HG03469 (cell line): ENCODE measurements around the gene RLN3.

ENCODE experiments used
- ATAC-seq: cut with Tn5 transposase; IDR thresholded peaks from one replicate; pipeline ENCODE4 v1.9.1; 2021; ENCODE audit warnings: mild to moderate bottlenecking, moderate library complexity, moderate number of reproducible peaks; ENCODE audit not compliant: unreplicated experiment

RLN3 gene

GRCh38 chr19:14073261-14073924, 45.4 kb downstream of the RLN3 start:
- ATAC-seq, result peak; percentile 30

GRCh38 chr19:14073925-14074838, 46.2 kb downstream of the RLN3 start:
- ATAC-seq, result no peak

- no peak for ATAC-seq
These were observed 50.5 kb downstream of the RLN3 start for GRCh38 chr19:14078411-14078810.
